Retinal pigment epithelial cell (primary cell): ENCODE data around the gene SPEM3.

Experiments used
- DNase-seq: peaks from one replicate; pipeline ENCODE4 v3.0.0-alpha.2; 2010; ENCODE audit warnings: low read depth
- H3K4me3 ChIP-seq: 2 replicates; pipeline ENCODE4 v1.5.1; 2011; ENCODE audit warnings: mild to moderate bottlenecking, low read length, control low read depth, moderate library complexity
- TF ChIP-seq, protein P1 (sequence below): conservative IDR thresholded peaks from 2 replicates; pipeline ENCODE4 v1.5.1; 2011; ENCODE audit warnings: low read depth, low read length, control low read depth, inconsistent platforms

The SPEM3 gene

DNA sequence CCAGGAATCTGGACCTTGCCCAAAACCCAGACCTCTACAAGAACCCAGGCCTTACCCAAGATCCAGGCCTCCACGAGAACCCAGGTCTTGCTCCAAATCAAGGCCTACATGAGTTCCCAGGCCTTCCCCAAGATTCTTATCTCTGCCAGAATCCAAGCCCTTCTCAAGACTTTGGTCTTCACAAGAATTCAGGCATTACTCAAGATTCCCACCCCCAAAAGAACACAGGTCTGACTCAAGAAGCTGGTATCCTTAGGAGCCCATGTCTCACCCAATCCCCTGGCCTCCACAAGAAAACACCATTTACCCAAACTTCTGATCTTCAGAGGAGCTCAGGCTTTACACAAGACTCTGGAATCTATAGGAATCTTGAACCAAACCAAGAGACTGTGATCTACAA, 2.6 kb downstream of the SPEM3 start:
- TF ChIP-seq, protein P1, sequence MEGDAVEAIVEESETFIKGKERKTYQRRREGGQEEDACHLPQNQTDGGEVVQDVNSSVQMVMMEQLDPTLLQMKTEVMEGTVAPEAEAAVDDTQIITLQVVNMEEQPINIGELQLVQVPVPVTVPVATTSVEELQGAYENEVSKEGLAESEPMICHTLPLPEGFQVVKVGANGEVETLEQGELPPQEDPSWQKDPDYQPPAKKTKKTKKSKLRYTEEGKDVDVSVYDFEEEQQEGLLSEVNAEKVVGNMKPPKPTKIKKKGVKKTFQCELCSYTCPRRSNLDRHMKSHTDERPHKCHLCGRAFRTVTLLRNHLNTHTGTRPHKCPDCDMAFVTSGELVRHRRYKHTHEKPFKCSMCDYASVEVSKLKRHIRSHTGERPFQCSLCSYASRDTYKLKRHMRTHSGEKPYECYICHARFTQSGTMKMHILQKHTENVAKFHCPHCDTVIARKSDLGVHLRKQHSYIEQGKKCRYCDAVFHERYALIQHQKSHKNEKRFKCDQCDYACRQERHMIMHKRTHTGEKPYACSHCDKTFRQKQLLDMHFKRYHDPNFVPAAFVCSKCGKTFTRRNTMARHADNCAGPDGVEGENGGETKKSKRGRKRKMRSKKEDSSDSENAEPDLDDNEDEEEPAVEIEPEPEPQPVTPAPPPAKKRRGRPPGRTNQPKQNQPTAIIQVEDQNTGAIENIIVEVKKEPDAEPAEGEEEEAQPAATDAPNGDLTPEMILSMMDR: no peak
- no peak for DNase-seq
- H3K4me3 ChIP-seq: no peak overlapping the region

DNA sequence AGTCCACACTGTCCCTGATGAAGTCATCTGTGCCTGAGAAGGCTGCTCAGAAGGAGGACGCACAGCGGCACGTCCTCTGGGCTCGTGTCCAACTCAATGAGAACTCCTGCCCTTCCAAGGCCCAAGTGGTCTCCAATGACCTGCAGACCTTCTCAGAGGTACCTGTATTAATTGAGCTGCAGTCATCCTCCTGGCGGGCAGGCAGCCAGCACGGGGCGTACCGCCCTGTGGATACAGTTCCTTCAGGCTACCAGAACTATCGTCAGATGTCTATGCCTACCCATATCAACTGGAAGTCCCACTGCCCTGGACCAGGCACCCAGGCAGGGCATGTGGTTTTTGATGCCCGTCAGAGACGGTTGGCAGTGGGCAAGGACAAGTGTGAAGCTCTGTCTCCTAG, 3.6 kb downstream of the SPEM3 start:
- H3K4me3 ChIP-seq: no peak overlapping the region
- TF ChIP-seq, protein P1: no peak
- no peak for DNase-seq

DNA sequence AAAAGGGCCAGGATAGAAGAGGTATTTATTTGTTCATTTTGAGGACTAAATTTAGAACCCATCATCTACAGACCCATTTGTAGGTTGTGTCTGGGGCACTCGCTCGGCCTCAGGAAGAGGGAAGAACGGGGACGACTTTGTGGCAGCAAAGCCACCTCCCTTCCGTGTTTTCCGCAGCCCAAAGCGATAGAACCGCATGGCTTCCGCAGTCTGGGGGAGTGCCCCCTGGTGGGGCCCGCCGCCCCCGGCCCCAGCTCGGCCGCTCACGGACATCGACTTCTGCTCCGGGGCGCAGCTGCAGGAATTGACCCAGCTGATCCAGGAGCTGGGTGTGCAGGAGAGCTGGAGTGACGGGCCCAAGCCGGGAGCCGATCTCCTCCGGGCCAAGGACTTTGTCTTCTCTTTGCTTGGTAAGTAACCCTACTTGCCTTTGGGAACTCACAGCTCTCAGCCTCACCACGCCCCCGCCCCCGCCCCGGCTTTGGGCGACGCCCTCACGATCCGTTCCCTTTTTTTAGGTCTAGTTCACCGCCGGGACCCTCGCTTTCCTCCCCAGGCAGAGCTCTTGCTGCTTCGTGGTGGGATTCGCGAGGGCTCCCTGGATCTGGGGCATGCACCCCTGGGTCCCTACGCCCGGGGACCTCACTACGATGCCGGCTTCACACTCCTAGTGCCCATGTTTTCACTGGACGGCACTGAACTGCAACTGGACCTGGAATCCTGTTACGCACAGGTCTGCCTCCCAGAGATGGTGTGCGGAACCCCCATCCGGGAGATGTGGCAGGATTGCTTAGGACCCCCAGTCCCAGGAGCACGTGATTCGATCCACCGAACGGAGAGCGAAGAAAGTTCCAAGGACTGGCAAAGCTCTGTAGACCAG, 7.3 kb downstream of the SPEM3 start:
- peak overlapping the region; percentile 70 for H3K4me3 ChIP-seq
- no peak for DNase-seq
- TF ChIP-seq, protein P1: peak; percentile 23

DNA sequence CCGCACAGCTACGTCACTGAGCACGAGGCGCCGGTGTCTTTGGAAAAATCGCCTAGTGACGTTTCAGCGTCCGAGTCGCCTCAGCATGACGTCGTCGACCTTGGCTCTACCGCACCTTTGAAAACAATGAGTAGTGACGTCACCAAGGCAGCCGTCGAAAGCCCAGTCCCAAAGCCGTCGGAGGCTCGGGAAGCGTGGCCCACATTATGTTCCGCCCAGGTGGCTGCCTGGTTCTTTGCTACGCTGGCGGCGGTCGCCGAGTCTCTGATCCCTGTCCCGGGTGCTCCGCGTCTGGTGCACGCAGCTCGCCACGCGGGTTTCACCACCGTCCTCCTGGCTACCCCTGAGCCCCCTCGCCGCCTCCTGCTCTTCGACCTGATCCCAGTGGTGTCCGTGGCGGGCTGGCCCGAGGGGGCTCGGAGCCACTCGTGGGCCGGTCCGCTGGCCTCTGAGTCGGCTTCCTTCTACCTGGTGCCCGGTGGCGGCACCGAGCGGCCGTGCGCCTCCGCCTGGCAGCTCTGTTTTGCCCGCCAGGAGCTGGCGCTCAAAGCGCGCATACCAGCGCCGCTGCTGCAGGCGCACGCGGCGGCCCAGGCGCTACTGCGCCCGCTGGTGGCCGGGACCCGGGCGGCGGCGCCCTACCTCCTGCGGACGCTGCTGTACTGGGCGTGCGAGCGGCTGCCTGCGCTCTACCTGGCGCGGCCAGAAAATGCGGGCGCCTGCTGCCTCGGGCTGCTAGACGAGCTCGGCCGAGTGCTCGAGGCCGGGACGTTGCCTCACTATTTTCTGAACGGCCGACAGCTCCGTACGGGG, 8.1 kb downstream of the SPEM3 start:
- DNase-seq: peak; percentile 65
- TF ChIP-seq, protein P1: peak; percentile 68
- H3K4me3 ChIP-seq: peak overlapping the region; percentile 70

DNA sequence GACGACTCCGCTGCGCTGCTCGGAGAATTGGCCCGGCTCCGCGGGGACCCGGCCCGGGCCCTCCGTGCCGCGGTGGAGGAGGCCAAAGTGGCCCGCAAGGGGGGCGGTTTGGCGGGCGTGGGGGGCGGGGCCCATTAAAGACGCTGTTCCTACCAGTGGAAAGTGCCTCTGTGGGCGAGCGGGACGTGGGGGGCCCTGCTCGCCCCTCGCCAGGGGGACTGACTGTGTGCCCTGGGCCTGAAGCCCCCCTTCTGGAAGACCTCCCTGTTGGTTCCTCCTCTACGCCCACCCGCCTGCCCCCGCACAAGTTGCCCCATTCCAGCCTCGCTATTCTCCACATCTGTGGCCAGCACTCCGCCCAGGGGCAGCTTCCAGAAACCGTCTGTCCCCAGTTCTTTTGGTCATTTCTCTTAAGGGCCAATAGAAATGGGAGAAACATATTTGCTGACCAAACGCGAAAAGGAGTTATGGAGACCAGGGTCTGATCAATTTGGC, 8.8 kb downstream of the SPEM3 start:
- H3K4me3 ChIP-seq: peak overlapping the region; percentile 52
- TF ChIP-seq, protein P1: no peak
- DNase-seq: no peak

DNA sequence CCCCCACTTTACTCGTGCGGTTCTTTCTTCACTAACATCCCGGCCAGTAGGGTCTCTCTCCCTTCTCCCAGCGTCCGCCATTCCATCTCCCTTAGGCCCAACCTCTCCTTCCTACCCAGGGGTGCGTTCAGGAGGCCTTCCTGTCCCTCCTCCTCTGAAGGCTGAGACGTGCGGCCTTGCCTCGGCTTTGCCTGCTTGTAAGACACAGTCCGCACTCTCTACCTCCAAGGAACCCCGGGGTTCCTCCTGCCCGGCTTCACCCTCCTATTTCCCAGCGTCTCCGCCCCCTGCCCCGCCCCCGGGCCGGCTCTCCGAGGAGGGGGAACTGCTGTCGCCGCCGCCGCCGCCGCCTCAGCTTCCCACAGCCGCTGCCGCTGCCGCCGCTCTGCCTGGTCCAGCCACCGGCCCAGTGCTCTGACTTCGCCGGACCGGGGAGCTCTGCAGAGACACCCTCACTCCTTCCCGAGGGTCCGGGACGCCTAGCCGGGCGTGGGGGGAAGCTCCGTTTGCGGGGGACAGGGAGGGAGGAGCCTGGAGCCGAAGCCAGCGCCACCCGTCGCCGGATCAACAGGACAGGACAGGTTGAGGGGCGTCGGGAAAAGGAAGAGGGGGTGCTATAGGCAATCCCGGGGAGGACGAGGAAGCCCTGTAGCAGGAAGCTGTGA, 9.4 kb downstream of the SPEM3 start:
- TF ChIP-seq, protein P1: no peak
- peak overlapping the region; percentile 52 for H3K4me3 ChIP-seq
- DNase-seq: no peak
